HG03520 (cell line): ENCODE measurements around the gene HMCN2.

Source experiments
- ATAC-seq: cut with Tn5 transposase; IDR thresholded peaks from one replicate; pipeline ENCODE4 v1.9.1; 2021; ENCODE audit warnings: mild to moderate bottlenecking, moderate library complexity; ENCODE audit not compliant: unreplicated experiment

The HMCN2 gene

DNA sequence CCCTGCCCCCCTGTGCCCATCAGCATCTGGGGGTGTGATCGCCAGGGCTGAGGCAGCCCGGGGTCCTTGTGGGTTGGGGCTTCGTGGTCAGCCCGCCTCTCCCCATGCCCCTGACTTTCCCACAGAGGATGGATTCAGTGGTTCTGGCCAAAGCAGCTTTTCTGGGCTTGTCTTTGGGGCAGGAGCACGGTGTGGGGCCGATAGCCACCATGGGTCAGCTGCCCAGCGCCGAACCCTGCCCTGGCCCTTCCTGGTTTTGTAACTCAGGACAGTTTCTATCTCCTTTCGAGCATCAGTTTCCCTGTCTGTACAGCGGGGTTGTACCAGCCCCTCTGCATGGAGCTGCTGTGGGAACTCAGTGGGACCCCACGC lies 77.1 kb downstream of the HMCN2 start:
- ATAC-seq, result no peak

DNA sequence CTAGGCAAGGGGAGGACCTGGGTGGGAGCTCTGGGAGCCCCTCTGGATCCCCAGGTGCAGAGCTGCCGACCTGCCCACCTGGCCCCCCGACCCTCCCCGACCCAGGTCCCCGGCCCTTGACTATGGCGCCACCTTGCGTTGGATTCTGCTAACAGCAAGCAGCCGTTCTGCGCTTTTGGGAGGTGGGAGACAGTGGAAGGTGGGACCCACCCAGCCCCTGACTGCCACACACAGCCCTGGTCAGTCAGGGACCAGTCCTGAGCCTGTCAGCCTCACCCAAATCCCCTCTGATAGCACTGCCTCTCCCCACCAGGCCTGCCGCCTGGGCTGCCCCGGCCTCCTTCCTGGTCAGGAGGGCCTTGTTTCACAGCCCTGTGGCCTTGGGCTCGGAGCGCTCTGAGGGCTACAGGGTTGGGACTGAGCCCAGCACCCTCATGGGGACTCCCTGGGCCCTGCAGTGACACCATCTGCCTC lies 77.9 kb downstream of the HMCN2 start:
- ATAC-seq, result no peak

DNA sequence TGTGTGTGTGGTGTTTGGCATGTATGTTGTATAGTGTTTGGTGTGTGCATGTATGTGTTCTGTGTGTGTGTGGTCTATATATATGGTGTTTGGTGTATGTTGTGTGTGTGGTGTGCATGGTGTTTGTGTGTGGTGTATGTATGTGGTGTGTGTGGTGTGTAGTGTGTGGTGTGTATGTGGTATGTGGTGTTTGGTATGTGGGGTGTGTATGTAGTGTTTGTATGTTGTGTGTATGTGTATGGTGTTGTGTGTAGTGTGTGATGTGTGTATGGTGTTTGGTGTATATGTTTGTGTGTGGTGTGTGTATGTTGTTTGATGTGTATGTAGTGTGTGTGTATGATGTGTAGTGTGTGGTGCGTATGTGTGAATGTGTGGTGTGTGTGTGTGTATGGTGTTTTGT lies 78.8 kb downstream of the HMCN2 start:
- no peak for ATAC-seq

DNA sequence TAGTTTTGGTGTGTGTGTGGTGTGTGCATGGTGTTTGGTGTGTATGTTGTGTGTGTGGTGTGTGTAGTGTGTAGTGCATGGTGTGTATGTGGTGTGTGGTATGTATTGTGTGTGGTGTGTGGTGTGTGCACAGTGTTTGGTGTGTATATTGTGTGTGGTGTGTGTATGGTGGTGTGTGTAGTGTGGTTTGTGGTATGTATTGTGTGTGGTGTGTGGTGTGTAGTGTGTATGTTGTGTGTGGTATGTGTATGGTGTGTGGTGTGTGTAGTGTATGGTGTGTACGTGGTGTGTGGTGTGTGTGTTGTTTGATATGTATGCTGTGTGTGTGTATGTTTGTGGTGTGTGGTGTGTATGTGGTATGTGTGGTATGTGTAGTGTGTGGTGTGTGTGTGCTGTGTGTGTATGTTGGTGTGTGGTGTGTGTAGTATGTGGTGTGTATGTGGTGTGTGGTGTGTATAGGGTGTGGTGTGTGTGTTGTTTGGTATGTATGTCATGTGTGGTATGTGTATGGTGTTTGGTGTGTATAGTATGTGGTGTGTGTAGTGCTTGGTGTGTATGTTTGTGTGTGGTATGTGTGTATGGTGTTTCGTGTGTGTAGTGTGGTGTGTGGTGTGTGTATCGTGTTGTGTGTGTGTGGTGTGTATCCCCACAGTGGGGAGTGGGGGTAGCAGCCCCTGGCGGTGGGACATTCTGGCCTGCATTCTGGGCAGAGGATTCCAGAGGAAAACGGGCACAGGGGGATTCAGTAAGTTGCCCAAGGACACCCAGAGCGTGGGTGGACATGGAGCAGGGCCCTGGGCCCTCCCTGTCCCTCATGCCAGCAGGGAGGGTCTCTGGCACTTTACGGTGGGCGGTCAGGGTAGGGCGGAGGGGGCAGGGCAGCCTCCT lies 79.7 kb downstream of the HMCN2 start:
- ATAC-seq, result no peak

DNA sequence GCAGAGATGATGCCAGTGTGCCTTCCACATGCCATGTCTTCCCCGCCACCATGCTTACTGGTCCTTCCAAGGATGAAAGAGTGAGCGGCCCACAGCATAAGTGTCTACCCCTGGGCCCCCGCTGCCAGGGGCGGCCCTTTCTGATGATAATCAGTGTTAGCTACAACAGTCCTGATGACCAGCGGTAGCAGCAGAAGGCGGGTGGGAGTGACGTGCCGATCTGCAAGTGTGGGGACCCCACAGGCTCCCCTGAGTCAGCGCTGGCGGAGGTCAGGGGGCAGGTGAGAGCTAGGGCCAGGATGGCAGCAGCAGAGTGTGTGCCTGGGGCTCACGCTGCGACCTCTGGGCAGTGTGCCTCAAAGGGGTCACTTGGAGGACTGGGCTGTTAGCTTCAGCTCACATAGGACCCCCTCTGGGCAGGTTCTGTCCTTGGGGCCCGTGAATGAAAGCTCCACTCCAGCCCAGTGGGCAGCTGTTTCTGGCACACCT lies 80.4 kb downstream of the HMCN2 start:
- no peak for ATAC-seq

DNA sequence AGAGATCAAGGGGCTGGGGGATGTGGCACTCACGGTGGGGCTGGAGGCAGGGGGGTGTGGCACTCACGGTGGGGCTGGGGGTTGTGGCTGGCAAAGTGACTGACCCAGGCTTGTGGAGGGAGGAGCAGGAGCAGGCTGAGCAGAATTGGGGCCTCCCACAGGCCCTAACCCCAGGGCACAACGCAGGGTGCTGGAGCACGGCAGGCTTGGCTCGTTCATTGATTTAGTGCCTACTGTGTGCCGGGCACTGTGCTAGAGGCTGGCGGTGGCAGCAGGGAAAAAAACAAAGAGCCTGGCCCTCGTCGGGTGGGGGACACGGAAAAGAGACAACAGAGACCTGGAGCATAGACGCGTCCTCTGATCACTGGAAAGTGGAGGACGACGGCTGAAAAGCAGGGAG lies 80.9 kb downstream of the HMCN2 start:
- ATAC-seq, result no peak

DNA sequence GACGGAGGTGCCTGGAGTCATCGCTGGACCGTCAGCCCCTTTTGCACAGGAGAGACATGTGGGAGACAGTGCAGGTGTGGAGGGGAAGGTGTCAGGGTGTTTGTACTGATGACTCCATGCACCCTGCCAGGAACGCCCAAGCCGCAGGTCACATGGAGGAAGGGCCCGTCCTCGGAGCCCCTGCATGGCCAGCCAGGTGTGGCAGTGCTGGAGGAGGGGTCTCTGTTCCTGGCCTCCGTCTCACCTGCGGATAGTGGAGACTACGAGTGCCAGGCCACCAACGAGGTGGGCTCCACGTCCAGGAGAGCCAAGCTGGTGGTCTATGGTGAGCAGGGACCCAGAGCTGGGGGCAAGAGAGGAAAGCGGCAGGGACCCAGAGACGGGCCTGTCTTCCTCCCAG lies 81.5 kb downstream of the HMCN2 start:
- no peak for ATAC-seq

DNA sequence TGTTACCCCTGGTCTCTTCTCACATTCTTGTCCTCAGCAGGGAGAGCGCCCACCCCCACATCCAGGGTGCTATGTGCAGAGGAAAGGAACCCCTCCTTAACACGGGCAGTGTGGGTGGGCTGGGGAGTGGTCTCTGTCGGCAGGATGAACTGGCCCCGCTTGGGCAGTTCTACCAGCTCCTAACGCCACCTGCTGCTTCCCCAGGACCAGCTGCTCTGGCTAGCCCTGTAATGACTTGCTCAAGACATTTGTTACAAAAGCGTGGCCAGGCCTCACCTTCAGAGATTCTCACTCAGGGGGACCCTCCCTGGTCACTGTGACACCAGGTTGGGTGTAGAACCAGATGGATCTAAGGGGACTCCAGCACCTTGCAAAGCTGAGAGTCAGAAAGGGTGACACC lies 82.4 kb downstream of the HMCN2 start:
- ATAC-seq, result no peak

DNA sequence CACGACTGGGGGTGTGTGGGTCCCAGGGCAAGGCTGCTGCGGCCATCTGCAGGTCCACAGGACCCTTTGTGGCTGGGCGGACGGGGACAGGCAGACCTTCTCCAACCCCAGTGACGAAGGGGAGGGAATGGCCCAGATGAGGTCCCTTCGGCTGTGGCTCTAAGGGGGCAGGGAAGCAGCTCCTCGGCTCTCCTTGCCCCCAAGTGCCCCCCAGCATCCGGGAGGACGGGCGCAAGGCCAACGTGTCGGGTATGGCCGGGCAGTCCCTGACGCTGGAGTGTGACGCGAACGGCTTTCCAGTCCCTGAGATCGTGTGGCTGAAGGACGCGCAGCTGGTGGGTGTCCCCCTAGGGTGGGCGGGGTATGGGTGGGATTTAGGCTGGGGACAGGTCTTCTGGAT lies 82.8 kb downstream of the HMCN2 start:
- no peak for ATAC-seq

DNA sequence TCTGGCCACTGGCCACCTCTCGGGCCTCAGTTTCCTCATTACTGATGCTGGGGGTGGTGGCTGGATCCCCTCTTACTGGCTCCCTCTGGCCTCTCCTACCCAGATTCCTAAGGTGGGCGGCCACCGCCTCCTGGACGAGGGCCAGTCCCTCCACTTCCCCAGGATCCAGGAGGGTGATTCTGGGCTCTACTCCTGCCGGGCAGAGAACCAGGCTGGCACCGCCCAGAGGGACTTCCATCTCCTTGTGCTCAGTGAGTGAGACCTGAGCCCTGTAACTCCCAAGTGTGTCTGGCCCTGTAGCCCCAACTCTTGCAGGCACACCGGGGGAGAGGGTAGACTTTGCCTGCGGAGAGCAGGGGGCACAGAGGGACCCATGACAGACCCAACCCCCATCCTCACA lies 83.3 kb downstream of the HMCN2 start:
- no peak for ATAC-seq

DNA sequence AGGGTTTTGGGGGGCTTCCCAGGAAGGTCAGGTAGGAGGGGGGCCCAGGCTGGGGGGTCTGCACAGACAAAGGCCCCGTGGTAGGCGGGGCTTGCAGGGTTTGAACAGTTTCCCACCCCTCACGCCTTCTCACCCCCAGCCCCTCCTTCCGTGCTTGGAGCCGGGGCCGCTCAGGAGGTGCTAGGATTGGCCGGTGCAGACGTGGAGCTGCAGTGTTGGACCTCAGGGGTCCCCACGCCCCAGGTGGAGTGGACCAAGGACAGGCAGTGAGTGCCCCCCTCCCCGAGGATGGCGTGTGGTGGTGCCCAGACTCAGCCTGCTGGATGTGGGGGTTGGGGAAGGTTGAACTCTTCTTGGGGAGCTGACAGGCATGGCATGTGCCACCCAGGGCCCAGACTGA lies 83.8 kb downstream of the HMCN2 start:
- no peak for ATAC-seq

DNA sequence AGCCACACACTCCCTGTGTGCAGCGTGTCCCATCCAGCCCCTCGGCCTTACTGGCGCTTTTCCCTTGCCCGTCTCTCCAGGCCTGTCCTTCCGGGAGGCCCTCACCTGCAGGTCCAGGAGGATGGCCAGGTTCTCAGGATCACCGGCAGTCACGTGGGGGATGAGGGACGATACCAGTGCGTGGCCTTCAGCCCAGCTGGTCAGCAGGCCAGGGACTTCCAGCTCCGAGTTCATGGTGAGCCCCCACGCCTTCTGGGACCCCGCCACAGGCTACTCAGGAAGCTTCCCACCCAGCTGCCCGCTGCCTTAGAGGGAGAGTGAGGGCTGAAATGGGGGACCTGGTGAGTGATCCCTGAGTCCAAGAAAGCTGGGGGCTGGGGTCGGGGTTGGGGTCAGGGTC lies 85.8 kb downstream of the HMCN2 start:
- no peak for ATAC-seq

DNA sequence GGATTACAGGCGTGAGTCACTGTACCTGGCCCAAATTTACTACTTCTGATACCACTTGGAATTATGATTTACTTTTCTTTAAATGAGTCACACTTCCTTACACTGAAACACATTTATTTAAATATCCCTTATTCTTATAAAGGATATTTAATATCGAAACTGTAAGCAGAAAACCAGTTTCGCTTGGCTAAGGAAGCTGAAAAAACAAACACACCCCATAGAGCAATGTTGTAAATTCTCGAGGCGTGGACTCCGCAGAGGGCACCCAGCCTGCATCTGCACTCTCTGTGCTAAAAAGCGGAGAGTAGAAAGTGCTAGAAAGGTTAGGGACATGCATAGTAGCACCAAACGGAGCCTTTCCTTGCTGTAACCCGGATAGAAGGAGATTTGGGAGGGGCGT lies 86.5 kb downstream of the HMCN2 start:
- ATAC-seq, result no peak

DNA sequence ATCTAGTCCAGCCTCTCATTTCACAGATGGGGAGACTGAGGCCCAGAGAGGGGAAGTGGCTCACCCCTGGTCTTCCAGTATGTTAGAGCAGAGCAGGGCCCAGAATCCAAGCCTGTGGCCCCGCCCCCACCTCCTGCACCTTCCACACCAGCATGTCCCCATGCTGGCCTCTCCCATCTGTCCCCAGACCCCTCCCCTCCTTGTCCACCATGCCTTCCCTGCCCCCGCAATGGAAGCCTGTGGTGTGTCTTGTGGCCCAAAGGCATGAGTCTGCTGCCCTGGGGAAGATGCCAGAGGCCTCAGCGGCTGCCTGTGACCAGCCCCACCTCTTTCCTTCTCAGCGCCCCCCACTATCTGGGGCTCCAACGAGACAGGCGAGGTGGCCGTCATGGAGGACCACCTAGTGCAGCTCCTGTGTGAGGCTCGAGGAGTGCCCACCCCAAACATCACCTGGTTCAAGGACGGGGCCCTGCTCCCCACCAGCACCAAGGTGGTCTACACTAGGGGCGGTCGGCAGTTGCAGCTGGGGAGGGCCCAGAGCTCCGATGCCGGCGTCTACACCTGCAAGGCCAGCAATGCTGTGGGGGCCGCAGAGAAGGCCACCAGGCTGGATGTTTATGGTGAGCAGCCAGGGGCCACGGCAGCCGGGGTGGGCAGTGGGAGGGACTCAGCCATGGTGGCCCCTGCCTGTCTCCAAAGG lies 87.2 kb downstream of the HMCN2 start:
- ATAC-seq, result no peak

DNA sequence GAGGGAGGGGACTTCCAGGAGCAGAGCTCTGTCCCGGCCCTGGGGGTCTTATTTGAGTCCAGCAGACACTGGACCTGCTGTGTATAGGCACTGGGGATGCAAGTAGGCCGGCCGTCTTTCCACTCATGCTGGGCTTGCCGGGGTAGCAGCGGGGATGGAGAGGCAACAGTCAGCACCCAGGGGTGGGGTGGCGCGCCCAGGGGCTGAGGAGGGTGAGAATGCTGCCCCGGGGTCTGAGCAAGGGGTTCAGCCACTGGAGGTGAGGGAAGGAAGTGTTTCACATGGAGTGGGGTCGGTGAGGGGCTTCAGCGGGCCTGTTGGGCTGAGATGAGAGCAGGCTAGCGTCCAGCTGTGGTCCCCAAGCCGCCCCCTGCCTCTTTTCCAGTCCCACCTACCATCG lies 88.8 kb downstream of the HMCN2 start:
- ATAC-seq, result no peak

DNA sequence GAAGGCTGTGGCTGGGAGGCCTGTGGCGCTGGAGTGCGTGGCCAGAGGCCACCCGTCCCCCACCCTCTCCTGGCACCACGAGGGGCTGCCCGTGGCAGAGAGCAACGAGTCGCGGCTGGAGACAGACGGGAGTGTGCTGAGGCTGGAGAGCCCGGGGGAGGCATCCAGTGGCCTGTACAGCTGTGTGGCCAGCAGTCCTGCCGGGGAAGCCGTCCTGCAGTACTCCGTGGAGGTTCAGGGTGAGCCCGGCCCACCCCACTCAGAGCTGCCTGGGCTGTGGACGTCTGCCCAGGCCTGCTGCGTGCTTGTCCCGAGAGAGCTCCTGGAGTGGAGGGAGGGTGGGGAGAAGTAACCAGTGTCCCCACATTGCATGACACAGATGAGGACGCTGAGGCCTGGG lies 89.2 kb downstream of the HMCN2 start:
- ATAC-seq, result no peak

DNA sequence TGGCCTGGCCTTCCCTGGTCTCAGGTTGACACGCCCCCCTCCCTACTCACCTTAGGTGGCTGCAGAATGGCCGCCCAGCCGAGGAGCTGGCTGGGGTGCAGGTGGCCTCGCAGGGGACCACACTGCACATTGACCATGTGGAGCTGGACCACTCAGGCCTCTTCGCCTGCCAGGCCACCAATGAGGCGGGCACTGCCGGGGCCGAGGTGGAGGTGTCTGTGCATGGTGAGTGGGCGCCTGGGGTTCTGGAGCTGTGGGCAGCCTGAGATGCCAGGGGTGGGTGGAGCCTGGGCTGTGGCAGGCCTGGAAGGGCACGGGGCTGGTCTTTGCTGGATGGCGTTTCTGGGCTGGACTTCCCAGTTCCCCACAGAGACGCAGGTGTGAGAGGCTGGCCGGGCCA lies 90.5 kb downstream of the HMCN2 start:
- ATAC-seq, result no peak

DNA sequence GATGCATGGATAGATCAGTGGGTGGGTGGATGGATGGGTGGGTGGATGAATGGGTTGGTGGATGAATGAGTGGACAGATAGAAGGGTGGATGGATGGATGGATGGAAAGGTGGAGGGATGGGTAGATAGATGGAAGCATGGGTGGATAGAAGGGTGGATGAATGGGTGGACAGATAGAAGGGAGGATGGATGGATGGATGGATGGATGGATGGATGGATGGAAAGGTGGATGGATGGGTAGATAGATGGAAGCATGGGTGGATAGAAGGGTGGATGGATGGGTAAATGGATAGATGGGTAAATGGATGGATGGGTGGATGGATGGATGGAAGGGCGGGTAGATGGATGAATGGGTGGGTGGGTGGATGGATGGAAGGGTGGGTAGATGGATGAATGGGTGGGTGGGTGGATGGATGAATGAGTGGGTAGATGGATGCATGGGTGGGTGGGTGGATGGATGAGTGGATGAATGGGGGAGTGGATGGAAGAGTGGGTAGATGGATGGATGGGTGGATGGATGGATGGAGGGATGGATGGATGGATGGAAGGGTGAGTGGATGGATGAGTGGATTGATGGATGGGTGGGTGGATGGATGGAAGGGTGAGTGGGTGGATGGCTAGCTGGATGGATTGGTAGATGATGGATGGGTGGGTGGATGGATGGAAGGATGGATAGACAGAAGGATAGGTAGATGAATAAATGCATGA lies 91.5 kb downstream of the HMCN2 start:
- ATAC-seq, result no peak

DNA sequence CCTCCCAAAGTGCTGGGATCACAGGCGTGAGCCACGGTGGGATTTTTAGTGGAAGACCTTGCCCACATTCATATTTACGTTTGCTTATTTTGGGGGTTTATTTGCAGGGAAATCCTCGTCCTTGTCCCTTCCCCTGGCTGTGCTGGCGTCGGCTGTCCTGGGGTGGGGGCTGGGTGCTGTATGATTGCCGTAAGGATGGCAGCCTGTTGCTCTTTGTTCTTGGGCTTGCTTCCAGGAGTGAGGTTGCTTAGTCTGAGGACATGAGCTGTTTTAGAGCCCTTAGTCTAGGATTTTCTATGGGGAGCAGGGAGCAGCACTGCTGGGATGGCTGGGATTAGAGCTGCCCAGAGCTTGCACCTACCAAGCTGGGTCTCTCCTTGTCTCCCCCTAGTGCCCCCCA lies 93.4 kb downstream of the HMCN2 start:
- ATAC-seq, result no peak

DNA sequence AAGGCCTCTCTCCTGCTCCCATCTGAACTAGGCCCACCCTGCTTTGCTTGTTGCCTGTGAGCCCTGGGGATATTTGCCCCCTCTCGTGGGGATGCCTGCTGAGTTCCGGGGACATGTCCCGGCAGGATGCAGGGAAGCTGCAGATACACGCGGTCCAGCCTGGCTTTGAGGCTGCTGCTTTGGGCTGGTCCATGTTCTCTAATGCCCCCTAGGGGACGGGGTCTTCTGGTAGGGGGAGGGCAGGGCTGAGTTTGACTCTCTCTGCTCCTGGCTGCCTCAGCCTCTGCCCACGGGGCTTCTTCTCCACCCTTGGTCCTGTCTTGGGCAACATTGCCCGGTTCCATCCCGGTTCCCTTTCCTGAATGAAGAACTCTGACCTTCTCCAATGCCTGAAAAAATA lies 94.3 kb downstream of the HMCN2 start:
- ATAC-seq, result no peak

DNA sequence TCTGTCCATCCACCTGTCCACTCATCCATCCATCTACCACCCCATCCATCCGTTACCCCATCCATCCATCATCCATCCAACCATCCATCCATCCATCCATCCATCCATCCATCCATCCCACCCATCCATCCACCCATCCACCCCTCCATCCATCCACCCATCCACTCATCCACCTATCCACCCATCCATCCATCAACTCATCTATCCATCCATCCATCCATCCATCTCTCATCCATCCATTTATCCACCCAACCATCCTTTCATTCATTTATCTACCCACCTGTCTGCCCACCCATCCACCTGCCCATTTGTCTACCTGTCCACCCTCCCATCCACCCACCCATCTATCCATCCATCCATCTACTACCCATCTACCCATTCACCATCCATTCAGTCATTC lies 95.1 kb downstream of the HMCN2 start:
- no peak for ATAC-seq
